ENCODE data around the gene NUDT13. TPM values are rescaled to one million over a fixed set of nuclear protein-coding genes. Genes with fewer than 3 reads are reported as not detected.

Gene NUDT13
- total RNA-seq, 1 experiment from 2014 or later, result 1.5 TPM

- H3K79me2 ChIP-seq (ENCODE audit: insufficient read depth, low read length), result peaks cover 5% of the 10 kb centered on the region; the same call in 1 of the 2 replicates
- H3K27ac Mint-ChIP-seq, result peak overlapping the region; percentile 95 to 99 (median 98)
These were observed 58.2 kb downstream of the NUDT13 start for GRCh38 chr10:73168465-73168803.

More at GRCh38 chr10:73168465-73168803, 58.2 kb downstream of the NUDT13 start:
- Histone ChIP-seq H2BK5ac (ENCODE audit: insufficient read length, low read length) (no peak overlapping the region), H3K4ac (ENCODE audit: low read depth, low read length) (no peak overlapping the region), H4K8ac (replicated peaks; ENCODE audit: insufficient read length, low read depth, low read length) (no peak overlapping the region), H3K56ac (ENCODE audit: insufficient read length, low read depth, low read length) (no peak overlapping the region), H3K18ac (ENCODE audit: insufficient read length, low read depth, low read length) (peak overlapping the region; percentile 54), H3T11ph (ENCODE audit: low read length) (no peak overlapping the region), H3K4me1 (ENCODE audit: insufficient read depth, low read length) (no peaks in the 10 kb centered on the region), H3K9me3 (ENCODE audit: control insufficient read depth, low read depth, low read length) (no peaks in the 10 kb centered on the region), H4K20me1 (ENCODE audit: control insufficient read depth, insufficient read depth, insufficient read length) (no peaks in the 10 kb centered on the region), H2BK120ac (ENCODE audit: low read depth, low read length, poor library complexity, severe bottlenecking) (no peak overlapping the region), H2BK12ac (ENCODE audit: insufficient read length, low read depth, low read length) (no peak overlapping the region), H2AFZ (ENCODE audit: low read length) (no peak overlapping the region), H3K23ac (ENCODE audit: insufficient read length, low read depth, low read length) (no peak overlapping the region), H3K79me1 (ENCODE audit: insufficient read depth, low read depth, low read length, poor library complexity, severe bottlenecking) (peaks cover 6% of the 10 kb centered on the region), H3K27me3 (ENCODE audit: insufficient read depth, low read length) (no peaks in the 10 kb centered on the region), H3K9ac (ENCODE audit: extremely low read depth, insufficient read length, low read length) (peak overlapping the region; percentile 68), H2BK20ac (ENCODE audit: low read depth, low read length, poor library complexity, severe bottlenecking) (no peak overlapping the region), H2BK15ac (ENCODE audit: low read depth, low read length) (no peak overlapping the region), H3K4me2 (ENCODE audit: insufficient read depth, insufficient read length, low read length) (peak overlapping the region; percentile 100), H3K14ac (ENCODE audit: insufficient read depth, low read length) (peak overlapping the region; percentile 21; the same call in 1 of the 2 replicates), H2AK5ac (ENCODE audit: insufficient read length, low read length) (no peak overlapping the region), H3K23me2 (ENCODE audit: insufficient read length, low read depth, low read length, poor library complexity, severe bottlenecking) (peaks cover 7% of the 10 kb centered on the region), H3K27ac (ENCODE audit: insufficient read length, low read depth, low read length) (peak overlapping the region; percentile 34), H4K5ac (ENCODE audit: insufficient read length, low read depth, low read length) (no peak overlapping the region), H4K91ac (ENCODE audit: insufficient read length, low read depth, low read length) (no peak overlapping the region)
- no CpG with 5 or more reads among the region's 6 CpGs for WGBS (ENCODE audit: extremely low coverage, insufficient read length, low lambda C conversion rate)
- Mint-ChIP-seq H3K4me1 (peaks cover 13 to 14% of the 10 kb centered on the region in 2 experiments), H3K36me3 (ENCODE audit: insufficient read depth in 1 of 3, low read depth in 3 of 3) (peaks cover 4 to 20% (median 9%) of the 10 kb centered on the region in 3 experiments), H3K4me3 (peak overlapping the region; percentile 99 to 100), H3K27me3 (ENCODE audit: low read depth) (no peaks in the 10 kb centered on the region), H3K9me3 (peaks cover 0 to 3% of the 10 kb centered on the region in 2 experiments; a peak in 1 of 5 replicates)
- no peak for TF ChIP-seq CTCF (conservative IDR thresholded peaks at IDR 0.05)
- DNase-seq, result no peak

Data from H9 (cell line).